B cell (primary cell): ENCODE results near the gene AQR. TPM values are rescaled to one million over a fixed set of nuclear protein-coding genes. Genes with fewer than 3 reads are reported as not detected.

Experiments used
- ATAC-seq: fragments of 200-7000 bp; cut with Tn5 transposase; one replicate; pipeline ENCODE4 v1.10.0; 2021; ENCODE audit warnings: low read depth, mild to moderate bottlenecking, moderate number of reproducible peaks, moderate library complexity
- CTCF ChIA-PET: fragments of 350-600 bp; sonication (Branson Sonifier 250); formaldehyde crosslinking; loops from one replicate; lab custom pipeline; 2021; ENCODE audit warnings: antibody characterized with exemption, inconsistent platforms; lab: Charles Lee
- POLR2A ChIA-PET: fragments of 350-600 bp; sonication (Branson Sonifier 250); formaldehyde crosslinking; loops from one replicate; lab custom pipeline; 2021; ENCODE audit warnings: antibody characterized with exemption; lab: Charles Lee
- DNase-seq: peaks from one replicate; pipeline ENCODE4 v3.0.0; 2013
- H2AFZ ChIP-seq: 2 replicates; pipeline ENCODE4 v1.6.1; 2012; ENCODE audit warnings: mild to moderate bottlenecking, low read depth, low read length; ENCODE audit not compliant: insufficient read depth, poor library complexity, severe bottlenecking
- H3K27ac ChIP-seq, 2 donors: 1 replicate in 1 of 2; 2 replicates in 1 of 2; pipeline ENCODE4 v1.5.1; 2012 to 2013; ENCODE audit warnings: low read length in 2 of 2, mild to moderate bottlenecking in 2 of 2, moderate library complexity in 1 of 2
- H3K27me3 ChIP-seq, 4 experiments: fragments of 200-600 bp in 1 of 4; sonication (generic) in 1 of 4; replicated peaks in 1 of 4; 1 replicate in 2 of 4; 2 replicates in 2 of 4; pipeline versions ENCODE4 v1.6.1 to v1.7.0; 2013 to 2016; ENCODE audit warnings: low read length in 3 of 4, mild to moderate bottlenecking in 2 of 4, mixed read lengths in 1 of 4, moderate library complexity in 1 of 4; ENCODE audit not compliant: insufficient read depth in 4 of 4, control insufficient read depth in 3 of 4; ENCODE audit errors: control extremely low read depth in 1 of 4
- H3K36me3 ChIP-seq, 2 experiments: replicated peaks in 1 of 2; 1 replicate in 1 of 2; 2 replicates in 1 of 2; pipeline versions ENCODE4 v1.6.1 to v1.7.1; 2013; ENCODE audit warnings: low read length in 1 of 2; ENCODE audit not compliant: insufficient read depth in 2 of 2, control insufficient read depth in 1 of 2; ENCODE audit errors: control extremely low read depth in 1 of 2, extremely low read depth in 1 of 2
- H3K4me1 ChIP-seq, 2 donors: fragments of 200-600 bp in 1 of 2; sonication (generic) in 1 of 2; 1 replicate in 1 of 2; 2 replicates in 1 of 2; pipeline versions ENCODE4 v1.5.1 to v1.6.1; 2013 to 2017; ENCODE audit warnings: low read length in 2 of 2; ENCODE audit not compliant: control insufficient read depth in 2 of 2, insufficient read depth in 2 of 2
- H3K4me2 ChIP-seq: replicated peaks from 2 replicates; pipeline ENCODE3; 2012; ENCODE audit warnings: mild to moderate bottlenecking, low read depth, low read length; ENCODE audit not compliant: poor library complexity, severe bottlenecking
- H3K4me3 ChIP-seq, 5 experiments: fragments of 200-600 bp in 1 of 5; sonication (generic) in 1 of 5; 1 replicate in 3 of 5; 2 replicates in 2 of 5; pipeline versions ENCODE4 v1.5.1 to v1.7.0; 2011 to 2016; ENCODE audit warnings: low read length in 4 of 5, mild to moderate bottlenecking in 4 of 5, low read depth in 2 of 5, control low read depth in 1 of 5, moderate library complexity in 1 of 5; ENCODE audit not compliant: insufficient read depth in 1 of 5; ENCODE audit errors: control extremely low read depth in 1 of 5, extremely low read depth in 1 of 5
- H3K79me2 ChIP-seq: fragments of 200-600 bp; sonication (generic); one replicate; pipeline ENCODE4 v1.6.0; 2016; ENCODE audit warnings: low read length; ENCODE audit not compliant: control insufficient read depth, insufficient read depth
- H3K9ac ChIP-seq: fragments of 200-600 bp; sonication (generic); 2 replicates; pipeline ENCODE4 v1.6.1; 2017; ENCODE audit warnings: mild to moderate bottlenecking, low read length, moderate library complexity
- H3K9me3 ChIP-seq, 3 donors: one replicate each; pipeline versions ENCODE4 v1.6.1 to v1.7.1; 2013; ENCODE audit warnings: low read length in 2 of 3; ENCODE audit not compliant: control insufficient read depth in 2 of 3, insufficient read depth in 1 of 3; ENCODE audit errors: control extremely low read depth in 1 of 3
- H4K20me1 ChIP-seq: 2 replicates; pipeline ENCODE4 v1.6.0; 2012; ENCODE audit warnings: mild to moderate bottlenecking, low read length; ENCODE audit not compliant: insufficient read depth, control insufficient read depth, poor library complexity, severe bottlenecking
- H3K27ac Mint-ChIP-seq: one replicate; pipeline ENCODE4 v1.8.0; 2021; ENCODE audit warnings: mixed read lengths
- H3K27me3 Mint-ChIP-seq: one replicate; pipeline ENCODE4 v1.8.0; 2021; ENCODE audit warnings: mixed read lengths
- H3K4me1 Mint-ChIP-seq: one replicate; pipeline ENCODE4 v1.8.0; 2021; ENCODE audit warnings: mixed read lengths
- H3K4me3 Mint-ChIP-seq: one replicate; pipeline ENCODE4 v1.8.0; 2021; ENCODE audit warnings: mixed read lengths
- H3K9me3 Mint-ChIP-seq: one replicate; pipeline ENCODE4 v1.8.0; 2022; ENCODE audit warnings: mixed read lengths; ENCODE audit not compliant: insufficient read depth
- EZH2 ChIP-seq: IDR thresholded peaks from 2 replicates; pipeline ENCODE4 v1.6.1; 2012; ENCODE audit warnings: borderline replicate concordance, low read depth, mild to moderate bottlenecking, moderate library complexity, low read length; ENCODE audit not compliant: insufficient read depth, poor library complexity, severe bottlenecking
- WGBS: methylation state at CpG from one replicate; pipeline ENCODE4 v1.1.5; 2013; ENCODE audit warnings: missing lambda C conversion rate; ENCODE audit not compliant: insufficient coverage; 5-methylcytosine and 5-hydroxymethylcytosine counted together
- intact Hi-C: fragments of 100-400 bp; cut with micrococcal nuclease; formaldehyde crosslinking; loops from one replicate; pipeline ENCODE4 v1.10.0; 2022
- polyA plus RNA-seq: library from polyadenylated mRNA; depleted of rRNA; stranded (reverse); fragments of >200 nt; gene quantifications from 2 replicates; pipeline ENCODE4 v1.2.3, GENCODE V29; 2012
- total RNA-seq, 2 donors: library from RNA; stranded (reverse); fragments of 120-200 nt in 1 of 2; gene quantifications; 1 replicate in 1 of 2; 2 replicates in 1 of 2; pipeline versions ENCODE4 v1.2.3 to v1.2.4, GENCODE V29; 2013 to 2022
- TF ChIP-seq, protein P1 (sequence below): fragments of 200-600 bp; IDR thresholded peaks from one replicate; pipeline ENCODE4 v1.8.0; 2022; ENCODE audit warnings: antibody characterized with exemption, mild to moderate bottlenecking

AQR gene
- total and polyA plus RNA-seq, 2 donors (not counting 1 experiment from before 2014, with no cell fraction given) = 24.2 to 41.7 TPM

DNA sequence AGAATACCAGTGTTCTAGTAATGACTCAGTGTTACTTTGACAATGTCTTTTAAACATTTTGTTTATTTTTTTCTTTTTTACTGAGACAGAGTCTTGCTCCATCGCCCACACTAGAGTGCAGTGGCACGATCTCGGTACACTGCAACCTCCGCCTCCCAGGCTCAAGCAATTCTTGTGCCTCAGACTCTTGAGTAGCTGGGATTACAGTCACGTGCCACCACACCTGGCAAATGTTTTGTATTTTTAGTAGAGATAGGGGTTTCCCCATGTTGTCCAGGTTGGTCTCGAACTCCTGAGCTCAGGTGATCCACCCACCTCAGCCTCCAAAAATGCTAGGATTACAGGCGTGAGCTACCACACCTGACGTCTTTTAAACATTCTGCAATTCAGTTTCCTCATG, 15.7 kb downstream of the AQR start:
- intact Hi-C loops = no loop called here
- H3K9me3 Mint-ChIP-seq = no peaks in the 10 kb centered on the region
- POLR2A ChIA-PET = no interaction called here

DNA sequence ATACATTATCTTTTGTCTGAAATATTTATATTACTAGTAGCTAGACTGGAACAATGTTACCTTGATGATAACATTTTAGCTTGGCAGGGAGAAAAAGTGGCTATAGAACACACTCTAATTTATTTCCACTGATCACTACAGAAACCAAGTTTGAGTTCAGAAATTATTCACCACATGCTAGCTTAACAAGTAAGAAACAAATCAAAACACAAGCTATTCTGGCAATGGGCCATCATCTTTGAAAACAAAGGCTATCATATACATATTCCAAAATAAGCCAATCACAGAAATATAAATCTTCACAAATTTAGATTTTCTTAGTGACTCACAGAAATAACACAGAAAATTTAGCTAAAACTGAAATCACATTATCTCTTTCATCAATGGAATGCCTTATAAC, 17.1 kb downstream of the AQR start:
- H3K27me3 ChIP-seq = no peaks in the 10 kb centered on the region
- H3K4me2 ChIP-seq = no peak overlapping the region
- H3K4me1 ChIP-seq = no peaks in the 10 kb centered on the region
- intact Hi-C loops = no loop called here
- no peaks in the 10 kb centered on the region for H3K9me3 Mint-ChIP-seq
- ATAC-seq (no peak), DNase-seq (no peak)
- no peak overlapping the region for H3K27ac Mint-ChIP-seq
- H4K20me1 ChIP-seq = peaks cover 8% of the 10 kb centered on the region
- H3K9me3 ChIP-seq = no peaks in the 10 kb centered on the region
- ChIA-PET POLR2A (no interaction called here), CTCF (no interaction called here)
- no peak overlapping the region for H2AFZ ChIP-seq
- H3K9ac ChIP-seq = no peak overlapping the region
- H3K27me3 Mint-ChIP-seq = no peaks in the 10 kb centered on the region
- H3K4me3 ChIP-seq = no peak overlapping the region
- H3K36me3 ChIP-seq = peaks cover 7 to 41% of the 10 kb centered on the region in 2 experiments
- H3K27ac ChIP-seq = no peak overlapping the region
- TF ChIP-seq, protein P1, sequence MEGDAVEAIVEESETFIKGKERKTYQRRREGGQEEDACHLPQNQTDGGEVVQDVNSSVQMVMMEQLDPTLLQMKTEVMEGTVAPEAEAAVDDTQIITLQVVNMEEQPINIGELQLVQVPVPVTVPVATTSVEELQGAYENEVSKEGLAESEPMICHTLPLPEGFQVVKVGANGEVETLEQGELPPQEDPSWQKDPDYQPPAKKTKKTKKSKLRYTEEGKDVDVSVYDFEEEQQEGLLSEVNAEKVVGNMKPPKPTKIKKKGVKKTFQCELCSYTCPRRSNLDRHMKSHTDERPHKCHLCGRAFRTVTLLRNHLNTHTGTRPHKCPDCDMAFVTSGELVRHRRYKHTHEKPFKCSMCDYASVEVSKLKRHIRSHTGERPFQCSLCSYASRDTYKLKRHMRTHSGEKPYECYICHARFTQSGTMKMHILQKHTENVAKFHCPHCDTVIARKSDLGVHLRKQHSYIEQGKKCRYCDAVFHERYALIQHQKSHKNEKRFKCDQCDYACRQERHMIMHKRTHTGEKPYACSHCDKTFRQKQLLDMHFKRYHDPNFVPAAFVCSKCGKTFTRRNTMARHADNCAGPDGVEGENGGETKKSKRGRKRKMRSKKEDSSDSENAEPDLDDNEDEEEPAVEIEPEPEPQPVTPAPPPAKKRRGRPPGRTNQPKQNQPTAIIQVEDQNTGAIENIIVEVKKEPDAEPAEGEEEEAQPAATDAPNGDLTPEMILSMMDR = no peak
- no peak for TF ChIP-seq EZH2
- no peaks in the 10 kb centered on the region for H3K4me1 Mint-ChIP-seq
- H3K4me3 Mint-ChIP-seq = no peak overlapping the region
- H3K79me2 ChIP-seq = peaks cover 16% of the 10 kb centered on the region

More for the DNA sequence above, 15.7 kb downstream of the AQR start:
- no peak overlapping the region for H3K4me2 ChIP-seq
- no peaks in the 10 kb centered on the region for H3K27me3 Mint-ChIP-seq
- H3K4me1 ChIP-seq = no peaks in the 10 kb centered on the region
- H3K36me3 ChIP-seq = peaks cover 4 to 36% of the 10 kb centered on the region in 2 experiments
- ATAC-seq (no peak), DNase-seq (no peak)
- H3K4me1 Mint-ChIP-seq = peaks cover 1% of the 10 kb centered on the region
- WGBS = 93% methylated on average over 4 of the region's 8 CpGs
- H3K9me3 ChIP-seq = no peaks in the 10 kb centered on the region
- no peak overlapping the region for H3K27ac Mint-ChIP-seq
- TF ChIP-seq EZH2 = no peak
- TF ChIP-seq, protein P1 = no peak
- H3K27ac ChIP-seq = no peak overlapping the region
- peaks cover 8% of the 10 kb centered on the region for H4K20me1 ChIP-seq
- CTCF ChIA-PET = no interaction called here
- H3K4me3 ChIP-seq = no peak overlapping the region
- no peak overlapping the region for H2AFZ ChIP-seq
- H3K9ac ChIP-seq = no peak overlapping the region
- H3K27me3 ChIP-seq = no peaks in the 10 kb centered on the region
- peaks cover 22% of the 10 kb centered on the region for H3K79me2 ChIP-seq
- no peak overlapping the region for H3K4me3 Mint-ChIP-seq
